H1 (cell line): ENCODE results near the gene TASOR2. TPM values are rescaled to one million over a fixed set of nuclear protein-coding genes. Genes with fewer than 3 reads are reported as not detected.

Experiments
- CTCF ChIA-PET: fragments of 300-600 bp; sonication (Branson Sonifier 250); formaldehyde crosslinking; loops from one replicate; lab custom pipeline; 2021; ENCODE audit not compliant: partially characterized antibody; lab: Charles Lee
- POLR2A ChIA-PET: fragments of 300-600 bp; sonication (Branson Sonifier 250); formaldehyde crosslinking; loops from one replicate; lab custom pipeline; 2021; ENCODE audit warnings: inconsistent platforms; ENCODE audit not compliant: partially characterized antibody; lab: Charles Lee
- DNase-seq, 2 experiments: peaks; one replicate each; pipeline versions ENCODE4 v3.0.0 to v3.0.0-alpha.2; 2010 to 2022; ENCODE audit warnings: low spot score in 2 of 2, low read depth in 1 of 2, mixed read lengths in 1 of 2
- FAIRE-seq: peaks from 2 replicates; lab custom pipeline; 2011; peaks lifted over from hg19 to GRCh38; lab: Jason Lieb, UNC
- H2AFZ ChIP-seq: 2 replicates; pipeline ENCODE4 v1.8.1; 2012; ENCODE audit warnings: low read length, inconsistent platforms
- H2AK5ac ChIP-seq: 2 replicates; pipeline ENCODE4 v1.6.1; 2013; ENCODE audit warnings: low read depth, low read length
- H2BK120ac ChIP-seq: replicated peaks from 2 replicates; pipeline ENCODE3; 2013; ENCODE audit warnings: low read depth, low read length, inconsistent platforms
- H2BK12ac ChIP-seq: 2 replicates; pipeline ENCODE4 v1.6.1; 2013; ENCODE audit warnings: low read depth, low read length
- H2BK15ac ChIP-seq: 2 replicates; pipeline ENCODE4 v1.6.1; 2013; ENCODE audit warnings: low read length
- H2BK20ac ChIP-seq: 2 replicates; pipeline ENCODE4 v1.6.1; 2013; ENCODE audit warnings: low read length
- H2BK5ac ChIP-seq: 2 replicates; pipeline ENCODE4 v1.6.1; 2013; ENCODE audit warnings: low read depth, low read length
- H3K14ac ChIP-seq: 2 replicates; pipeline ENCODE4 v1.6.1; 2013; ENCODE audit warnings: inconsistent platforms; ENCODE audit not compliant: insufficient read length
- H3K18ac ChIP-seq: 2 replicates; pipeline ENCODE4 v1.6.1; 2013; ENCODE audit warnings: low read length; ENCODE audit errors: extremely low read depth
- H3K23ac ChIP-seq: 2 replicates; pipeline ENCODE4 v1.6.1; 2013; ENCODE audit warnings: inconsistent platforms; ENCODE audit not compliant: insufficient read length
- H3K23me2 ChIP-seq: 2 replicates; pipeline ENCODE4 v1.6.1; 2013; ENCODE audit warnings: low read depth, low read length
- H3K27ac ChIP-seq: 2 replicates; pipeline ENCODE4 v1.6.1; 2011; ENCODE audit warnings: low read depth, low read length, inconsistent platforms
- H3K27me3 ChIP-seq, 4 experiments: replicated peaks in 1 of 4; 1 replicate in 1 of 4; 2 replicates in 3 of 4; pipeline versions ENCODE4 v1.6.1 to v1.8.1; 2011 to 2013; ENCODE audit warnings: low read length in 3 of 4, mild to moderate bottlenecking in 3 of 4, inconsistent platforms in 2 of 4, mixed read lengths in 2 of 4, moderate library complexity in 1 of 4; ENCODE audit not compliant: control insufficient read depth in 3 of 4, insufficient read depth in 3 of 4; ENCODE audit errors: extremely low read depth in 1 of 4
- H3K36me3 ChIP-seq, 4 experiments: 2 replicates each; pipeline versions ENCODE4 v1.6.1 to v1.8.1; 2011 to 2013; ENCODE audit warnings: mild to moderate bottlenecking in 4 of 4, low read length in 3 of 4, moderate library complexity in 2 of 4, control low read depth in 1 of 4, inconsistent platforms in 1 of 4; ENCODE audit not compliant: insufficient read depth in 4 of 4, control insufficient read depth in 2 of 4
- H3K4ac ChIP-seq: replicated peaks from 2 replicates; pipeline ENCODE3; 2013; ENCODE audit warnings: low read length, low read depth, mixed read lengths, inconsistent platforms; ENCODE audit not compliant: insufficient read length
- H3K4me1 ChIP-seq, 4 experiments: replicated peaks in 1 of 4; 1 replicate in 1 of 4; 2 replicates in 3 of 4; pipeline versions ENCODE4 v1.6.1 to v1.8.1; 2011 to 2013; ENCODE audit warnings: low read length in 3 of 4, inconsistent platforms in 2 of 4, mixed read lengths in 1 of 4; ENCODE audit not compliant: insufficient read depth in 4 of 4, control insufficient read depth in 3 of 4
- H3K4me2 ChIP-seq, 2 experiments: 2 replicates each; pipeline versions ENCODE4 v1.6.1 to v1.8.1; 2011 to 2013; ENCODE audit warnings: low read depth in 2 of 2, low read length in 2 of 2, control low read depth in 1 of 2, inconsistent platforms in 1 of 2, mild to moderate bottlenecking in 1 of 2; ENCODE audit not compliant: insufficient read depth in 1 of 2
- H3K4me3 ChIP-seq, 4 experiments: fragments of 200-600, 300-600 bp in 1 of 4; sonication (generic), shearing (Covaris generic), sonication (Bioruptor Twin) in 1 of 4; 2 replicates each; pipeline versions ENCODE4 v1.5.1 to v1.8.1; 2011 to 2016; ENCODE audit warnings: low read length in 4 of 4, low read depth in 3 of 4, control low read depth in 2 of 4, inconsistent platforms in 2 of 4, mild to moderate bottlenecking in 2 of 4, mixed read lengths in 1 of 4, moderate library complexity in 1 of 4; ENCODE audit not compliant: insufficient read depth in 2 of 4; ENCODE audit errors: extremely low read depth in 1 of 4
- H3K56ac ChIP-seq: replicated peaks from 2 replicates; pipeline ENCODE3; 2013; ENCODE audit warnings: low read depth, mild to moderate bottlenecking, mixed read lengths, low read length, inconsistent platforms; ENCODE audit not compliant: insufficient read length
- H3K79me1 ChIP-seq: 2 replicates; pipeline ENCODE4 v1.6.1; 2013; ENCODE audit warnings: low read depth, low read length, control low read depth
- H3K79me2 ChIP-seq, 2 experiments: 2 replicates each; pipeline versions ENCODE4 v1.6.1 to v1.8.1; 2012 to 2013; ENCODE audit warnings: low read length in 2 of 2, mild to moderate bottlenecking in 2 of 2, inconsistent platforms in 1 of 2; ENCODE audit not compliant: insufficient read depth in 2 of 2, control insufficient read depth in 1 of 2
- H3K9ac ChIP-seq, 4 experiments: replicated peaks in 1 of 4; 1 replicate in 1 of 4; 2 replicates in 3 of 4; pipeline versions ENCODE4 v1.6.1 to v1.8.1; 2011 to 2013; ENCODE audit warnings: low read depth in 3 of 4, low read length in 3 of 4, control low read depth in 2 of 4, mild to moderate bottlenecking in 2 of 4, moderate library complexity in 2 of 4, inconsistent platforms in 1 of 4; ENCODE audit errors: extremely low read depth in 1 of 4
- H3K9me3 ChIP-seq, 2 experiments: 2 replicates each; pipeline versions ENCODE4 v1.6.1 to v1.8.1; 2012 to 2013; ENCODE audit warnings: mild to moderate bottlenecking in 2 of 2, moderate library complexity in 2 of 2, control low read depth in 1 of 2, inconsistent platforms in 1 of 2, low read depth in 1 of 2, low read length in 1 of 2, mixed read lengths in 1 of 2; ENCODE audit not compliant: insufficient read depth in 2 of 2
- H4K20me1 ChIP-seq, 2 experiments: replicated peaks in 1 of 2; 2 replicates each; pipeline versions ENCODE3 to v1.8.1; 2011 to 2013; ENCODE audit warnings: inconsistent platforms in 2 of 2, low read length in 2 of 2, mild to moderate bottlenecking in 1 of 2; ENCODE audit not compliant: insufficient read depth in 2 of 2, control insufficient read depth in 1 of 2
- H4K5ac ChIP-seq: 2 replicates; pipeline ENCODE4 v1.6.1; 2013; ENCODE audit warnings: low read length, low read depth, mixed read lengths, inconsistent platforms; ENCODE audit not compliant: insufficient read length
- H4K8ac ChIP-seq: 2 replicates; pipeline ENCODE4 v1.8.0; 2013; ENCODE audit warnings: mild to moderate bottlenecking, moderate library complexity, low read length, inconsistent platforms; ENCODE audit not compliant: insufficient read depth; ENCODE audit errors: extremely low read depth
- H4K91ac ChIP-seq: replicated peaks from 2 replicates; pipeline ENCODE3; 2013; ENCODE audit warnings: low read length, mixed read lengths, inconsistent platforms; ENCODE audit not compliant: insufficient read length
- ASH2L ChIP-seq: fragments of 200-600, 300-600 bp; sonication (generic); IDR thresholded peaks from one replicate; pipeline ENCODE4 v1.7.1; 2017; ENCODE audit warnings: low read length
- ATF2 ChIP-seq: IDR thresholded peaks from 2 replicates; pipeline ENCODE4 v1.6.1; 2012; ENCODE audit warnings: low read length, inconsistent platforms
- ATF3 ChIP-seq: IDR thresholded peaks from 2 replicates; pipeline ENCODE4 v1.6.1; 2011; ENCODE audit warnings: low read depth, mild to moderate bottlenecking, low read length; ENCODE audit not compliant: insufficient read depth
- KDM1A ChIP-seq: fragments of 200-600, 300-600 bp; sonication (generic); IDR thresholded peaks from 2 replicates; pipeline ENCODE4 v1.7.1; 2016; ENCODE audit warnings: mild to moderate bottlenecking, low read length, borderline replicate concordance
- KDM4A ChIP-seq: IDR thresholded peaks from one replicate; pipeline ENCODE4 v1.7.1; 2012; ENCODE audit warnings: low read depth, mild to moderate bottlenecking, moderate library complexity, low read length, inconsistent platforms; ENCODE audit not compliant: severe bottlenecking
- MAX ChIP-seq: IDR thresholded peaks from 2 replicates; pipeline ENCODE4 v1.6.1; 2012; ENCODE audit warnings: inconsistent platforms
- RXRA ChIP-seq: IDR thresholded peaks from 2 replicates; pipeline ENCODE4 v1.6.1; 2011; ENCODE audit warnings: low read depth, mild to moderate bottlenecking, low read length, moderate library complexity; ENCODE audit not compliant: insufficient read depth
- TAF7 ChIP-seq: optimal IDR thresholded peaks from 2 replicates; pipeline ENCODE3; 2011; ENCODE audit warnings: low read depth, mild to moderate bottlenecking, inconsistent platforms, low read length, moderate library complexity, borderline replicate concordance
- TBP ChIP-seq: IDR thresholded peaks from 2 replicates; pipeline ENCODE4 v1.6.1; 2011; ENCODE audit warnings: low read depth, low read length, improper control_type of control experiment
- YY1 ChIP-seq: IDR thresholded peaks from 2 replicates; pipeline ENCODE4 v1.6.1; 2011; ENCODE audit warnings: low read depth, mild to moderate bottlenecking, low read length
- WGBS, 2 experiments: shearing (Covaris generic) in 1 of 2; methylation state at CpG; one replicate each; pipeline versions ENCODE4 v1.1.6 to v1.1.7; 2013 to 2015; ENCODE audit warnings: low lambda C conversion rate in 2 of 2, mixed read lengths in 2 of 2, inconsistent platforms in 1 of 2, low coverage in 1 of 2, missing lambda C conversion rate in 1 of 2; ENCODE audit not compliant: insufficient replicate concordance in 2 of 2, insufficient coverage in 1 of 2, insufficient read length in 1 of 2; ENCODE audit errors: extremely low coverage in 1 of 2, missing lambda C conversion rate in 1 of 2; 5-methylcytosine and 5-hydroxymethylcytosine counted together
- polyA plus RNA-seq, 7 experiments: library from polyadenylated mRNA; depleted of rRNA in 3 of 7; stranded (reverse) in 5 of 7; unstranded in 2 of 7; fragments of >200 nt in 5 of 7; fragments of 200-250 nt in 2 of 7; gene quantifications; 1 replicate in 5 of 7; 2 replicates in 1 of 7; 4 replicates in 1 of 7; pipeline versions ENCODE4 v1.2.1 to v1.2.3, GENCODE V29; 2011 to 2013; ENCODE audit warnings: missing spikeins in 2 of 7, mixed read lengths in 2 of 7
- total RNA-seq: library from RNA; stranded (reverse); fragmentation: NEBNext Ultra II Directional; extraction: Animal tissue kit (Norgen Biotek cat#: 25700); gene quantifications from 2 replicates; pipeline ENCODE4 v1.2.1, GENCODE V29; 2021

Gene TASOR2
- total and polyA plus RNA-seq, 2 of the 8 experiments (the other 6 are each of a cell fraction or from before 2014, with no cell fraction given) = 13.1 to 74.9 TPM

- no peak overlapping the region for H4K8ac ChIP-seq
- H2BK15ac ChIP-seq = no peak overlapping the region
- H2AFZ ChIP-seq = no peak overlapping the region
- H3K4me1 ChIP-seq = no peaks in the 10 kb centered on the region; a peak in 1 of 7 replicates
- no peaks in the 10 kb centered on the region for H3K9me3 ChIP-seq
- no peak overlapping the region for H2BK12ac ChIP-seq
- FAIRE-seq = no peak
- no peaks in the 10 kb centered on the region for H3K27me3 ChIP-seq
- no peak overlapping the region for H2BK5ac ChIP-seq
- no peak overlapping the region for H3K23ac ChIP-seq
- H3K9ac ChIP-seq = no peak overlapping the region
- H4K20me1 ChIP-seq = no peaks in the 10 kb centered on the region
- no peak overlapping the region for H3K18ac ChIP-seq
- H3K4me3 ChIP-seq = no peak overlapping the region
- CTCF ChIA-PET = interaction anchor here (0.7 to 5.2 kb wide), 4 partner anchors 10 to 26 kb away, joined by 3 to 41 read pairs (median 7); no protein-coding TSS in a partner anchor
- H3K36me3 ChIP-seq = peaks cover 0 to 24% (median 11%) of the 10 kb centered on the region in 4 experiments; a peak in 5 of 8 replicates
- H2BK20ac ChIP-seq = no peak overlapping the region
- 96% methylated on average over 24 of the region's 25 CpGs; no CpG with 5 or more reads in 1 of the 2 experiments for WGBS, 2 experiments
- H3K4ac ChIP-seq = no peak overlapping the region
- H3K4me2 ChIP-seq = no peak overlapping the region
- no peak overlapping the region for H3K14ac ChIP-seq
- no peak overlapping the region for H3K56ac ChIP-seq
- POLR2A ChIA-PET = no interaction called here
- H4K5ac ChIP-seq = no peak overlapping the region
- no peaks in the 10 kb centered on the region for H3K23me2 ChIP-seq
- TF ChIP-seq TAF7 (no peak), KDM4A (no peak), ASH2L (no peak), TBP (no peak), ATF2 (no peak), ATF3 (no peak), YY1 (no peak), KDM1A (no peak), RXRA (no peak), MAX (no peak)
- H4K91ac ChIP-seq = no peak overlapping the region
- no peaks in the 10 kb centered on the region for H3K79me2 ChIP-seq
- H2AK5ac ChIP-seq = no peak overlapping the region
- peaks cover 3% of the 10 kb centered on the region; the same call in 1 of the 2 replicates for H3K79me1 ChIP-seq
- no peak overlapping the region for H3K27ac ChIP-seq
- H2BK120ac ChIP-seq = no peak overlapping the region
- no peak for DNase-seq
These were observed 43.1 kb upstream of the TASOR2 start for GRCh38 chr10:5641501-5641900.
